ENCODE results near the gene SERPINC1.
"Not testable (repeated sequence)": the region's sequence is repeated elsewhere in the genome, so short reads cannot be mapped to it uniquely, and the experiment has no call there.

The SERPINC1 gene

DNA sequence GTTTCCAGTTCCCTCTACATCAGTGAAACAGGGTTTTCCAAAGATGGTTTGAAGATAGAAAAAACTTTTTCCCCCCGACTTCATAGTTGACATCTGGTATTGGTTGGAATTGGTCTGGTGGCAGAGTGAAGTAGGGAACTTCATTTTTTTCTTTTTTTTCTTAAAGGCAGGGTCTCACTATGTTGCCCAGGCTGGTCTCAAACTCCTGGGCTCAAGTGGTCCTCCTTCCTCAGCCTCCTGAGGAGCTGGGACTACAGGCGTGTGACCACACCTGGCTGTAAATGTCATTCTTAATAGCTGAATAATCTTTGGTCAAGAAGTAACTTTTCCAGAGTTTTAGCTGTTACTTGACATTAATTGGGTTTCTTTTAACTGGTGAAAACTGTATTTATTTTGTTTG lies 27.2 kb downstream of the SERPINC1 start:
- DNase-seq = no peak

DNA sequence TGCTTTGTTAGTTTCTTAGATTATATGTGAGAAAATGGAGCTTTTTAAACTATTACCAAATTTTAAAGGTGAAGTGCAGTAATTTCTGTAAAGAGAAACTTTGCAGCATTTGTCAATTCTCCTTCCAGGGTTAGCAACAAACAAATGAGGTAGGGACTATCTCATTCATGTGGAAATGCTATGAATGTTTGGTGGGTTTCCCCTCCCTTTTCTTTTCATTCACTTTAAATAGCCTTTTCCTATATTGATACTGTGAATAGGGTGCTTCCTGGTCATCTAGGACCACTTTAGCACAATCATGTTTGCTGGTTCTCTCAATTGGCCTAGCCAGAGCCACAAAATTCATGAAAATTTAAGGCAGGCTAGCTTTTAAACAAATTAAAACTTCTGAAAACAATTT lies 28.4 kb downstream of the SERPINC1 start:
- no peak for DNase-seq

DNA sequence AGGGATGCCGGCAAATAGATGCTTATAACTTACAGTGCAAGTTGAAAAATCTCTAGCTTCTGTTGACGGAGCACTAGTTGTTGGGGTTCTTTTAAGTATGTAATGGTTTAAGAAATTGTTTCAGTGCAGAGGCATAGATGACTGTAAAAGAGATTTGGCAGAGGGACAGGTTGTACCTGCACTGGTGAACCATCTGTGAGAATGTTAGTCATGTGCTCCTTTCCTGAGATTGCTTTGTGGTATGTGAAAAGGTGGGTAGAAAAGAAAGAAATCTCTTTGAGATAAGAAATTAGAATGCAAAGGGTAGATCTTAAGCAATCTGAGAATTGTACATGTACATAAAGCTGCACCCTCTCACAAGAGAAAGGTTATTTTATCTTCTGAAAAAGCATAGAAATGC lies 29.5 kb downstream of the SERPINC1 start:
- DNase-seq = no peak

DNA sequence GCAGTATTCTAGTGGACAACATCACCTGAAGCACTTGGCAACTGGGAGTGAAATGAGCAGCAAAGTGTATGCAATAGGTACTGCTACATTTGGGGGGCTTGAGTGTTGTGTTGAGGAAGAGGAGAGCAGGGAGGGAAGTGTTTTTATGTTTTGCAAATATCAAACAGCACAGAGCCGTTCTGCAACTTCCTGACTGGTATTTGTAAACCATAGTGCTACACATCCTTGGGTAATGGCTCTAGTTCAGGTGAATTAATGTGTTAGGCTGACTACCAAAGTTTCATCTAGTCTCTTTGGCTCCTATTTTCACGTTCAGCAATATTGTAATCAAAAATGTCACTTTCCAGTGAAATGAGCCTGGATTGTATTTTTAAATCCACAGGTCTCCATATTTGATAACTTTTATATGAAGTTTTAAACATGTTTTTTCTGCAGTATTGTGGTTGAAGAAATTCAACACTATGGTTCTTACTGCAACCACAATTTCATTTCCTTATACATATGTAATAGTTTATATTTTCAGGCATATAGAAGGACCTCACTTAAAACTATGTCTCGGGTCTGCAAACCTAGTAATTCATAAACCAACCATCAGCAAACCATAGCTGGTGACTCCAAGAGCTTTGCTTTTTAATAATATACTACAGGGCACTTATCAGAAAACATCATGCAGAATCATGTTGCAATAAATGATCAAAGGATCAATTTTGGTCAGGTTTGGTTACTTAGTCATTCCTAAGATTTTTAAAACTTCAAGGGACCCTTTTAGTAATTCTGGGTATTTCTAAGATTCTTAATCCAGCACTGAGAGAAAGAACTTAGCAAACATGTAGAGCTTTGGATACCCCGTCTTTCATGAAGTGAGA lies 30.1 kb downstream of the SERPINC1 start:
- no peak for DNase-seq

DNA sequence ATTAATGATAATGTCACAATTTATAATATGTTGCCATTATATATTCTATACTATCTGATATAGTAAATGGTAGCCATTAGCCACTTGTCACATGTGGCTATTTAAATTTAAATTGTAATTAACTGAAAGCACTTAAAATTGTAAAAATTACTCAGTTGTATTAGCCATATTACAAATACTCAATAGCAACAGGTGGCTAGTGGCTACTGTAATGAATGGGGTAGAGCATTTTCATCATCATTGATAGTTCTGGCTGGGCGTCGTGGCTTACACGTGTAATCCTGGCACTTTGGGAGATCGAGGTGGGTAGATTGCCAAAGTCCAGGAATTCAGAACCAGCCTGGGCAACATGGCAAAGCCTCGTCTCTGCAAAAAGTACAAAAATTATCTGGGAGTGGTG lies 32.4 kb downstream of the SERPINC1 start:
- DNase-seq = no peak

DNA sequence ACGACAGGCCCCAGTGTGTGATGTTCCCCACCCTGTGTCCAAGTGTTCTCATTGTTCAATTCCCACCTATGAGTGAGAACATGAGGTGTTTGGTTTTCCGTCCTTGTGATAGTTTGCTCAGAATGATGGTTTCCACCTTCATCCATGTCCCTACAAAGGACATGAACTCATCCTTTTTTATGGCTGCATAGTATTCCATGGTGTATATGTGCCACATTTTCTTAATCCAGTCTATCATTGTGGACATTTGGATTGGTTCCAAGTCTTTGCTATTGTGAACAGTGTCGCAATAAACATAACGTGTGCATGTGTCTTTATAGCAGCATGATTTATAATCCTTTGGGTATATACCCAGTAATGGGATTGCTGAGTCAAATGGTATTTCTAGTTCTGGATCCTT lies 36.0 kb downstream of the SERPINC1 start:
- DNase-seq = not testable (repeated sequence)

DNA sequence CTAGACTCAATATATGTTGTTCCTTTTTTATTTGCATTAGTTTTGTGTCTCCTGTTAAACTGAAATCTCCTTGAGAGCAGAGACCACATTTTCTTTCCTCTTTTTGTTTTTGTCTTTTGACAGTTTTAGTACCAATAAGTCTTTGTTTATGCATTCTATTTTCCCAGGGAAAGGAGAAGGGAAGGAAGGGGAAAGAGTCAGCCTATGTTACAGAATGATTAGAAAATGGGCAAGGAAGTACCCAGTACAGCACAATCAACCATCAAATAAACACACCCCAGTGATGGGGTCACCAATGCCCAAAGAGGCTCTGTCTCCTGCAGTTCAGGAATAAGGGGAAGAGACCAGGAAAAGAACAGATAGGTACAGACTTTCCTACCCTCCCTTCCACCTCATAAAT lies 38.9 kb downstream of the SERPINC1 start:
- no peak for DNase-seq

DNA sequence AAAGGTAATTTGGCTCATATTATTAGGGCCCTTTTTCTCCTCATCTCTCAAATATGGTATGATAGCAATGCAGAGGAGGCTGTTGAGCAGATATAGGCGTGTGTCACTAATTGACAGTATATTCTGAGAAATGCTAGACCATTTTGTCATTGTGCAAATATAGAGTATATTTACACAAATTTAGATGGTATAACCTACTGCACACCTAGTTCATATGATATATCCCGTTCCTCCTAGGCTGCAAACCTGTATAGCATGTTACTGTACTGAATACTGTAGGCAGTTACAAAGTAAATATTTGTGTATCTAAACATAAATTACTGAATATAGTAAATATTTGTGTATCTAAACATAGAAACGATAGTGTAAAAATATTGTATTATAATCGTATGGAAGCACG lies 40.4 kb downstream of the SERPINC1 start:
- no peak for DNase-seq

DNA sequence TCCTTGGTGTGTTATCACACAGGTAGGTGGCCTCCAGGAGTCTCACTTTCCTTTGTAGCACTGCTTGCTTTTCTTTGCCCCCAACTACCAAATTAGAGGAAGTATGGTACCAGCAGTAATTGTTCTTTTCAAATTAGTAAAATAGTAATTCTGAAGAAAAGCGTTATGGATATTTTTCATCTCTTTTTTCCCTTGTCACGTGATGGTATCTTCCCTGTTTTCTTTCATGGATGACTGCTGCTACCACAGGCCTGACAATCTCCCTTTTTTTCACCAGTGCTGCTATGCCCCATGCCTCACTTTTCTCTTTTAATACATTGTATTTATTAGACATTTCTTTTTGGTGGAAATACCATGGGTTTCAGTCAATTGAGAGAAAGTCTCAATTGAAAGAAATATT lies 45.6 kb downstream of the SERPINC1 start:
- DNase-seq = no peak

DNA sequence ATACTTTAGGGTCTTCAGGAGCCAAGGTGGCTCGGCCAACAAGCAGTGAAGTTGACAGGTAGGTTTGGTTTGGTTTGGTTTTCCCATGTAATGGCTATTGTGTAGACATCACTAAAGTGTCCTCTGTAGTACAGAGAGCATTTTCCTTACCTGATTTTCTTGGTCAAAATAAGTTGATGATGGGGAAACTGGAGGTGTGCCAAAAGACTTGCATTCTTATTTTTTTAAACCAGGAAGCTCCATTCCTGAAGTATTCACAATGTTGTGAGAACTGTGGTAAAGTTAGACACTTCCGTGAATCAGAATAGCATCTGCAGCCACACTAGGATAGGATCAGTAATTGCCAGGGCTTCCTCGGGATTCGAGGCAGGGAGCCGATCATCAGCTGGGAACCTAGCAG lies 46.0 kb downstream of the SERPINC1 start:
- DNase-seq = no peak

DNA sequence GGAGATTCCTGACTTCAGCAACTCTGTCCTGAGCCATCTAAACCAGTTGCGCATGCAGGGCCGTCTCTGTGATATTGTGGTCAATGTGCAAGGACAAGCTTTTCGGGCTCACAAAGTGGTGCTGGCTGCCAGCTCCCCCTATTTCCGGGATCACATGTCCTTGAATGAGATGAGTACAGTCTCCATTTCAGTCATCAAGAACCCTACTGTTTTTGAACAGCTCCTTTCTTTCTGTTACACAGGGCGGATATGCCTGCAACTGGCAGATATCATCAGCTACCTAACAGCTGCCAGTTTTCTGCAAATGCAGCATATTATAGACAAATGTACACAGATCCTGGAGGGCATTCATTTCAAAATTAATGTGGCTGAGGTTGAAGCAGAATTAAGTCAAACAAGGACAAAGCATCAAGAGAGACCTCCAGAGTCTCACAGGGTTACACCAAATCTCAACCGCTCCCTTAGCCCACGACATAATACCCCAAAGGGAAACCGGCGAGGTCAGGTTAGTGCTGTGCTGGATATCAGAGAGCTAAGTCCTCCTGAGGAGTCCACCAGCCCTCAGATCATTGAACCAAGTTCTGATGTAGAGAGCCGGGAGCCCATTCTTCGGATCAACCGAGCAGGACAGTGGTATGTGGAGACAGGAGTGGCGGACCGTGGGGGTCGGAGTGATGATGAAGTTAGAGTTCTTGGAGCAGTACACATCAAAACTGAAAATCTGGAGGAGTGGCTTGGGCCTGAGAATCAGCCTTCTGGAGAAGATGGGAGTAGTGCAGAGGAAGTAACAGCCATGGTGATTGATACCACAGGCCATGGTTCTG lies 46.7 kb downstream of the SERPINC1 start:
- DNase-seq = no peak

DNA sequence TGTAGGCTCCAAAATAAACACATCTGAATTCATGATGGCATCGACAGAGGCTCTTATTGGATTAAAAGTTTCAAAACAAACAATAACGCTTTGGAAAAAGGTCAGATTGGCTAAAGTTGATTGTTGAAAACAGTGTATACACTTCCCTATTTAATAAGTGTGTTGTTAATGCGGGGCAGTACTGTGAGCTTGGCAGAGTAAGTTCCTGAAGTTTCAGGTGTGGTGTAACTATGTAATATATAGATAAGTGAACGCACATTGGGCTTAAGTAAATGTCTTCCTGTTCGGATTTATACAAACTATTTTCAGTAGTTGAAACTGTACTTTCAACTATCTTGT lies 48.1 kb downstream of the SERPINC1 start:
- no peak for DNase-seq

DNA sequence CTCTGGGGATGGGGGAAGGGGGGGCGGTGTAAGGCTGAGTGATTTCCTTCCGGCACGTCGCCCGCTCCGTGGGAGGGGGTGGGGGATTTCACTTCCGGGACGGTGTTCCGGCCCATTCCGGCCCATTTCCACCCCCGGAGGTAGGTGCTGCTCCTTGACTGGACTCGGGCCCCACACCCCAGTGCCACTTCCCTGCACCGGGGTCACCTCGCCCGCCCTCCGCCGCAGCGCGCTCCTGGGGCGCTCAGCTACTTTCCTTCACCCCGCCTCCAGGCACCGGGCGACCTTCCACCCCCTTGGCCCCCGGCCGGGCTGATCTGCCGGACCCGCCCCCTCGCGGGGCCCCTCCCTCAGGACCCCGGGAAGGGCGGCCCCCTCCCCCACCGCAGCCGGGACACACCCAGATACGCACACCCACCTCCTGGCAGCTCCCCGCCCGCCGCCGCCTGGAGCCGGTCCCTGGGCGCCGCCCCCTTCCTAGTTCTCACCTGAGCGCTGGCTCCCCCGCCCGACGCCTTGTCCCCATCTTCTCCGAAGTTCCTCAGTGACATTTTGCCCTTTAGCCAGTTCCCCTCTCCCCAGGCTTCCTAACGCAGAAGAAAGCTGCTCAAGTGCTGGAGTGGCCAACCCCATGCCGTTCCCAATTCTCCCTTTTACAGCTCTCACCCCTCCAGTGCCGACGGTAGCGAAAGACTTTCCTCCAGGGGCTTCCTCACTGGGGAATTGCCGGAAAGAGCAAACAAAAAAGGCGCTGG lies 48.7 kb downstream of the SERPINC1 start, which contains the start of gene ZBTB37:
ZBTB37 (plus strand) TSS at position 115 of the 755 bp plus-strand sequence. CDS start 1,846 bp downstream, outside the sequence.
- DNase-seq = peak; percentile 60

DNA sequence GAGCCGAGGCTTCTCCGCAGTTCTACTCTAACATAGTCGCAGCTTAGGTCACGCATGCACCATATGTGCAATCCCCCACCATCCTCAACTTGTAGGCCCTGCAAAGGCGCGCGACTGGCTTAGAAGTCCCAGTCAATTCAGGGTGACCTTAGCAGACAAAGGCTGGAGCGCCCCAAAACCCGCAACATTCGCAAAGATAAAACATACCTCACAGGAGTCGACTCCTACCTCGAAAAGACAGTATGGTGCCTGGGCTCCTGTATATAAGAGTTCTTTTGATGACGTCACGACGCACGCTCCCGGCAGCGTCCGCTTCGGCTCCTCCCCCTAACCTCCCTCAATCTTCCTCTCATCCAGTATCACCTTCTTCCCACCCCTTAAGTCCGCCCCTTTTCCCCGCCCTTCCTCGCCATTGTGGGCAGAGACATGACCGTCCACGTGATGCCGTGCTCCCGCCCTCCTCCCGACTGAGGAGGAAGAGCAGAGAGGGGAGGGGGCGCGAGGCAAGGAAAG lies 49.3 kb downstream of the SERPINC1 start, which contains the start of gene GAS5:
GAS5 (minus strand) TSS at position 237 of the 513 bp plus-strand sequence.
- DNase-seq = peak; percentile 55

DNA sequence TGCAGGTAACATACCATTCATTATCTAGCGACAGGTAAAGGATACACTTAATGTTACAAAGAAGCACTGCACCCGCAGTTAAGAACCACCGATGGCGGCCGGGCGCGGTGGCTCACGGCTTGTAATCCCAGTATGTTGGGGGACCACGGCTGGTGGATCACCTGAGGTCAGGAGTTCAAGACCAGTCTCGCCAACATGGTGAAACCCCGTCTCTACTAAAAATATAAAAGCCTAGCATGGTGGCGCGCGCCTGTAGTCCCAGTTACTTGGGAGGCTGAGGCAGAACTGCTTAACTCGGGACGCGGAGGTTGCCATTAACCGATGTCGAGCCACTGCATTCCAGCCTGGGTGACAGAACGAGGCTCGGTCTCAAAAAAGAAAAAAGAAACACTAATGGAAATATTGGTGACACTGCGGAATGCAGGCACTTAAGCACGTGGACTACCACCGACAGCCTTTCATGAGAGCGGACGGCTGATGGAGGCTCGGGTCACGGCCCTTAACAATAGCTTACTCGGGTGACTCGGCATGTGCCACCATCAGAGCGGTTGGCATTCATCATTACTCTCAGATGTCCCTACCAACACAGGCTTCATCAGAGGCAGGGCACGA lies 49.9 kb downstream of the SERPINC1 start:
- no peak for DNase-seq

DNA sequence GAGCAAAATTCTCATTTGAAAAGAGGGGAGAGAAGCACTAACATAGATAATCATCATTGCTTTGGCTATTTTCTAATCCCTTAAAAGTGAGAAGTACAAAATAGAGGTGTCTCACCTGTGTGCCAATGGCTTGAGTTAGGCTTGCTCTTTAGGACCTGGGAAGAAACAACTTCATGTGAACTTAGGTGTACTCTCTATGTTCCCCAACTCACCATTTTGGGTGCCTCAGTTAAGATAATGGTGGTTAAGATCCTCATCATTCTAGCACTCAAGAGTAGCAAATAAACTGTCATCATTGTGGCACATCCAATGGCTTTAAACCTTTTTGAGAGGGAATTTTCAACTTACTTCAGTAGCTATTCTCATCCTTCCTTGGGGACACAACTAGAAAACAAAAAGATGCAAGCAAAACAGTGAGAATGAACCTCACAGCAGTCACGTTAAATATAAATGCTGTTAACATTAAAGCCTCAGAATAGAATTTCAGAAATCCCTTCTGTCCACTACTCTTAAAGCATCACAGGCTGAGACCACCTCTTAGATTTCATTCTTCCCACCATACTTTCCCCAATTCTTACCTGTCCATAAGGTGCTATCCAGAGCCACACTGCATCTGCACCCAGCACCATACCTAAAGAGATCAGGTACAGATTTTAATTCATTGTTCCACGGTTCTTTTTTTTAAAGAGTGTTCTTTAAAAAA lies 50.6 kb downstream of the SERPINC1 start:
- no peak for DNase-seq

DNA sequence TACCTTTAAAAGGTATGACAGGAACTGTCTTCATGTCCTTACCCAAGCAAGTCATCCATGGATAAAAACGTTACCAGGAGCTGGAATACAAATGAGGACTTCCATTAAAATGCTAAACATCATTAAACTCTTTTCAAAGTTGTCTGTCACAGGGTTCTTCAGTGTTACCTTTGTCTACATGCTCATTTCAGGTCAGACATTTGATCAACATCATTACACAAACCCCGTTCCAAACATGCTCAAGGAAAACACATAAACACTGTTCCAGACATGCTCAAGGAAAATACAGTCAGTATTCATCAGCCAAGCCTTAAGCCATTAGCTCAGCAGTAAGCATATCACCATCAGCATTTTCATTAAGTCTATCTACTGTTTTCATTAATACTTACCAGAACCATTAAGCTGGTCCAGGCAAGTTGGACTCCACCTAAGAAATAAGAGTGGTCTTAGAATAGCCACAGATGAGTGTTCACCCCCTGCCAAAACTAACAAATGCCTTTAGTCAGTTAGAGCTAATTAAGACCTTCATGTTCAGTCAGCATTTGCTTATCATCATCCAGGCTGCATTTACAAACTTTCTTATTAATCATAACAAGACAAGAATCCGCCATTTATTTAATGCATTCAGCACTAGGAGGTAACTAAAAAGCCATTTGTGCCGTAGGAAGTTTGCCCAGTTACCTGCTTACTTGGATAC lies 51.5 kb downstream of the SERPINC1 start:
- no peak for DNase-seq

DNA sequence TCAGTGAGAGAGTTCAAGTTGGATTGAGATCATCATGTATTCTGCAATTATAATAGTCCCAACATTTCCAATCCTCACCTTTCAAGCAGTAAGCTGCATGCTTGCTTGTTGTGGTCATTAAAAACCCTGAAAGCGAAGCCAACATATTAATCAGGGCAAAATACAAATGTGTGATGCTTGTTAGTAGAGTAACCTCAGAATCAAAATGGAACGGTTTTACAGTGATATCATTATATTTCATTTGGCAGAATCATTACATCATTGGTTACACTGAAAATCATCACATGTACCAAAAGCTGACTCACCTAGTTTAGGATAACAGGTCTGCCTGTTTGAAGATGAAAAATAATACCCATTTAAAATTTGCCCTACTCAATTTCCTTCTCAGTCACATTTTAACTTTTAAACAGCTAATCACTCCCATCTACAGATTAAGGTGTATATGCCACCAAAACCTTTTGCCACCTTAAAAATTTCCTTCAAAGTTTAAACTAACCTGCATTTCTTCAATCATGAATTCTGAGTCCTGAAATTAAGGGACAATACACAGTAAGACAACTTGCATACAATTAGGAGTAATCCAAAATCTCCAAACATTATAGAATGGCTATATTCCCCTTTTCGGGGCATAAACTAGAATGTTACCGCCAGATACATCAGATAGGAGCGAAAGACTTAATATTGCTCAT lies 52.8 kb downstream of the SERPINC1 start:
- DNase-seq = no peak

DNA sequence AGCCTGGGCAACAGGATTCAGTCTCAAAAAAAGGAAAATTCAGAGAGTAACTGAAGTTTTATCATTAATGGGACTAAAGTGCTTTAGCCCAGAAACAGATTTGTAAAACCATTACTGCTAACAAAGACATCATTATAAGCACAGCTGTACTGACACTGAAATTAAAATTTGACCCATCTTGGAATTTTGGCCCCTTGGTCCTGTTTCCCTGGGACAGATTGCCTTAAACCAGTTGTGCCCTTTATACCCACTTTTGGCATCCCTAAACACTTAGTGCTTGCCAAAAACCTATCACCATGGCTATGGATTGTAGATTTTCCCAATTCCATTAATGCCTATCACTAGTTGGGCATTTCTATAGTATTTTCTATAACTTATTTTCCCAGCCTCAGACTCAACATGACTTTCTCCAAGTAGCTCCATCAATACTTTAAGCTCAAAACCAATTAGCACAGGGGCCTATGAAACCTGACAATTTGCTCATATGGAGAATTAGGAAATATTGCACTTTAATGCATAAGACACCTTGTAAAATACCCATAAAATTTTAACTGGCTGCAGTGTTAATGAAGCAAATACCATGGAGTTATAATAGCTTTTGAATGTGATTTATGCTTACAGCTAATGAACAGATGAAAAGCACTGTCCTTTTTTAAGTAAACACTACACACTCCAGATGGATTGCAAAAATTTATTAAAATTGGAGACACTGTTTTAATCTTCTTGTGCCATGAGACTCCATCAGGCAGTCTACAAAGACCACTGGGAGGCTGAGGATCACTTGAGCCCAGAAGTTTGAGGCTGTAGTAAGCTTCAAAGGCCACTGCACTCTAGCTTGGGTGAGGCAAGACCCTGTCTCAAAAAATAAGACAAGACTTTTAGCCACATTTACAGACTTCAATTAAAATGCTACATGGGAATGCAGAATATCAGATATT lies 53.6 kb downstream of the SERPINC1 start:
- no peak for DNase-seq
